BLaER1 treated with 17β-estradiol and CSF1 and Interleukin-3, amounts not matched to agents 10 nM and 100 nM (cell line): ENCODE data around the gene WASL.

ENCODE experiments used
- H3K27ac ChIP-seq, 11 experiments: shearing (Covaris generic); formaldehyde crosslinking; 2 replicates each; pipeline ENCODE4 v1.8.1; 2022
- H3K27me3 ChIP-seq, 11 experiments: shearing (Covaris generic); formaldehyde crosslinking; 2 replicates each; pipeline ENCODE4 v1.8.1; 2022
- H3K36me3 ChIP-seq, 11 experiments: shearing (Covaris generic); formaldehyde crosslinking; 2 replicates each; pipeline ENCODE4 v1.8.1; 2022
- H3K4me1 ChIP-seq, 10 experiments: shearing (Covaris generic); formaldehyde crosslinking; 2 replicates each; pipeline ENCODE4 v1.8.1; 2022
- H3K4me2 ChIP-seq, 11 experiments: shearing (Covaris generic); formaldehyde crosslinking; 2 replicates each; pipeline ENCODE4 v1.8.1; 2022
- H3K4me3 ChIP-seq, 10 experiments: shearing (Covaris generic); formaldehyde crosslinking; 2 replicates each; pipeline ENCODE4 v1.8.1; 2022
- H3K9ac ChIP-seq, 11 experiments: shearing (Covaris generic); formaldehyde crosslinking; 2 replicates each; pipeline ENCODE4 v1.8.1; 2022
- H3K9me3 ChIP-seq, 11 experiments: shearing (Covaris generic); formaldehyde crosslinking; replicated peaks in 1 of 11; 2 replicates each; pipeline ENCODE4 v1.8.1; 2022
- H4K20me1 ChIP-seq, 11 experiments: shearing (Covaris generic); formaldehyde crosslinking; 2 replicates each; pipeline ENCODE4 v1.8.1; 2022
- Cebpa-rat ChIP-seq, 11 experiments: shearing (Covaris generic); IDR thresholded peaks; 2 replicates each; pipeline ENCODE4 v1.8.1; 2022

The WASL gene

GRCh38 chr7:123718773-123719172 lies 30.0 kb downstream of the WASL start:
- Histone ChIP-seq H3K9ac (no peak overlapping the region), H3K9me3 (0 out of 22 replicates have a peak, but pooled peaks cover 0 to 4% (median 0%) of the 10 kb centered on the region in 11 experiments), H3K36me3 (peaks cover 4 to 44% (median 20%) of the 10 kb centered on the region in 11 experiments; a peak in 15 of 22 replicates), H3K4me1 (peaks cover 0 to 26% (median 10%) of the 10 kb centered on the region in 10 experiments; a peak in 15 of 20 replicates), H3K4me3 (no peak overlapping the region), H3K27me3 (no peaks in the 10 kb centered on the region), H3K4me2 (0 out of 22 replicates have a peak overlapping the region, but pooled peaks of 1 of the 11 experiments have one; percentile 6), H3K27ac (no peak overlapping the region; a peak in 1 of 22 replicates), H4K20me1 (peaks cover 20 to 100% (median 68%) of the 10 kb centered on the region in 11 experiments; a peak in 20 of 22 replicates)
- TF ChIP-seq Cebpa-rat (IDR thresholded peaks at IDR 0.05) = no peak

- no peak overlapping the region for H3K9ac ChIP-seq
- peaks cover 0 to 31% (median 10%) of the 10 kb centered on the region in 10 experiments; a peak in 14 of 20 replicates for H3K4me1 ChIP-seq
- H3K9me3 ChIP-seq = 0 out of 22 replicates have a peak, but pooled peaks cover 0 to 4% (median 0%) of the 10 kb centered on the region in 11 experiments
- no peak overlapping the region for H3K4me2 ChIP-seq
- no peaks in the 10 kb centered on the region for H3K27me3 ChIP-seq
- no peak for TF ChIP-seq Cebpa-rat (IDR thresholded peaks at IDR 0.05)
- H3K36me3 ChIP-seq = peaks cover 4 to 51% (median 20%) of the 10 kb centered on the region in 11 experiments; a peak in 15 of 22 replicates
- peaks cover 20 to 100% (median 64%) of the 10 kb centered on the region in 11 experiments; a peak in 20 of 22 replicates for H4K20me1 ChIP-seq
- no peak overlapping the region for H3K4me3 ChIP-seq
- no peak overlapping the region for H3K27ac ChIP-seq
Measured at GRCh38 chr7:123717689-123718088, 31.1 kb downstream of the WASL start.

- Histone ChIP-seq H4K20me1 (peaks cover 20 to 100% (median 60%) of the 10 kb centered on the region in 11 experiments; a peak in 20 of 22 replicates), H3K27me3 (no peaks in the 10 kb centered on the region), H3K4me3 (no peak overlapping the region), H3K4me1 (peaks cover 0 to 39% (median 10%) of the 10 kb centered on the region in 10 experiments; a peak in 14 of 20 replicates), H3K27ac (no peak overlapping the region), H3K9ac (no peak overlapping the region), H3K4me2 (no peak overlapping the region), H3K9me3 (no peaks in the 10 kb centered on the region), H3K36me3 (peaks cover 4 to 51% (median 17%) of the 10 kb centered on the region in 11 experiments; a peak in 15 of 22 replicates)
- TF ChIP-seq Cebpa-rat (IDR thresholded peaks at IDR 0.05) = no peak
Measured at GRCh38 chr7:123716877-123717276, 31.9 kb downstream of the WASL start.

- H3K9me3 ChIP-seq = no peaks in the 10 kb centered on the region
- no peak for TF ChIP-seq Cebpa-rat (IDR thresholded peaks at IDR 0.05)
- H3K27me3 ChIP-seq = no peaks in the 10 kb centered on the region
- H3K4me3 ChIP-seq = no peak overlapping the region
- H3K9ac ChIP-seq = no peak overlapping the region
- no peak overlapping the region for H3K27ac ChIP-seq
- peaks cover 18 to 100% (median 60%) of the 10 kb centered on the region in 11 experiments; a peak in 20 of 22 replicates for H4K20me1 ChIP-seq
- H3K4me1 ChIP-seq = peaks cover 0 to 45% (median 10%) of the 10 kb centered on the region in 10 experiments; a peak in 14 of 20 replicates
- peaks cover 4 to 51% (median 17%) of the 10 kb centered on the region in 11 experiments; a peak in 15 of 22 replicates for H3K36me3 ChIP-seq
- no peak overlapping the region for H3K4me2 ChIP-seq
Measured at GRCh38 chr7:123715799-123716198, 33.0 kb downstream of the WASL start.

- Histone ChIP-seq H3K4me3 (no peak overlapping the region), H3K9me3 (no peaks in the 10 kb centered on the region), H3K4me1 (peaks cover 0 to 39% (median 10%) of the 10 kb centered on the region in 10 experiments; a peak in 14 of 20 replicates), H3K27ac (no peak overlapping the region), H3K36me3 (peaks cover 4 to 51% (median 17%) of the 10 kb centered on the region in 11 experiments; a peak in 15 of 22 replicates), H3K27me3 (no peaks in the 10 kb centered on the region), H3K4me2 (no peak overlapping the region), H4K20me1 (peaks cover 23 to 100% (median 55%) of the 10 kb centered on the region in 11 experiments; a peak in 20 of 22 replicates), H3K9ac (no peak overlapping the region)
- TF ChIP-seq Cebpa-rat (IDR thresholded peaks at IDR 0.05) = no peak
Measured at GRCh38 chr7:123715198-123715597, 33.6 kb downstream of the WASL start.

- H3K9me3 ChIP-seq = no peaks in the 10 kb centered on the region
Measured at GRCh38 chr7:123714296-123715080, 34.3 kb downstream of the WASL start.

GRCh38 chr7:123712619-123713018 lies 36.2 kb downstream of the WASL start:
- no peak for TF ChIP-seq Cebpa-rat (IDR thresholded peaks at IDR 0.05)
- Histone ChIP-seq H3K36me3 (peaks cover 17 to 50% (median 30%) of the 10 kb centered on the region in 11 experiments), H3K27ac (no peak overlapping the region), H3K9me3 (no peaks in the 10 kb centered on the region), H3K27me3 (no peaks in the 10 kb centered on the region), H3K4me1 (peaks cover 0 to 25% (median 4%) of the 10 kb centered on the region in 10 experiments; a peak in 8 of 20 replicates), H3K4me3 (no peak overlapping the region), H3K4me2 (peak overlapping the region in 3 of 11 experiments; percentile 19 to 53 (median 27); a peak in 2 of 22 replicates), H4K20me1 (peaks cover 15 to 94% (median 38%) of the 10 kb centered on the region in 11 experiments; a peak in 21 of 22 replicates), H3K9ac (no peak overlapping the region)

More at GRCh38 chr7:123714296-123715080, 34.3 kb downstream of the WASL start:
- H4K20me1 ChIP-seq = peaks cover 21 to 99% (median 48%) of the 10 kb centered on the region in 11 experiments; a peak in 21 of 22 replicates
- H3K9ac ChIP-seq = no peak overlapping the region
- no peaks in the 10 kb centered on the region for H3K27me3 ChIP-seq
- peaks cover 4 to 47% (median 17%) of the 10 kb centered on the region in 11 experiments; a peak in 15 of 22 replicates for H3K36me3 ChIP-seq
- H3K4me2 ChIP-seq = no peak overlapping the region
- H3K4me3 ChIP-seq = no peak overlapping the region
- H3K27ac ChIP-seq = no peak overlapping the region
- no peak for TF ChIP-seq Cebpa-rat (IDR thresholded peaks at IDR 0.05)
- peaks cover 0 to 33% (median 8%) of the 10 kb centered on the region in 10 experiments; a peak in 14 of 20 replicates for H3K4me1 ChIP-seq

- H3K9me3 ChIP-seq = no peaks in the 10 kb centered on the region
- peaks cover 0 to 25% (median 4%) of the 10 kb centered on the region in 10 experiments; a peak in 8 of 20 replicates for H3K4me1 ChIP-seq
- peaks cover 13 to 94% (median 33%) of the 10 kb centered on the region in 11 experiments; a peak in 18 of 22 replicates for H4K20me1 ChIP-seq
- no peak overlapping the region for H3K9ac ChIP-seq
- peaks cover 21 to 50% (median 31%) of the 10 kb centered on the region in 11 experiments for H3K36me3 ChIP-seq
- no peak overlapping the region for H3K27ac ChIP-seq
- H3K4me3 ChIP-seq = no peak overlapping the region
- H3K27me3 ChIP-seq = no peaks in the 10 kb centered on the region
- no peak for TF ChIP-seq Cebpa-rat (IDR thresholded peaks at IDR 0.05)
- H3K4me2 ChIP-seq = peak overlapping the region in 2 of 11 experiments; percentile 1 to 31; a peak in 1 of 22 replicates
Measured at GRCh38 chr7:123711832-123712293, 36.9 kb downstream of the WASL start.
